Activated T-helper 1 cell treated with Interleukin-2 at 50 U/mL for 16 hours (primary cell): ENCODE results near the gene FLOT2.
"Not testable (repeated sequence)": the region's sequence is repeated elsewhere in the genome, so short reads cannot be mapped to it uniquely, and the experiment has no call there.

Experiments used
- DNase-seq: peaks from one replicate; pipeline ENCODE4 v3.0.0-alpha.2; 2020; ENCODE audit warnings: low read depth

Gene FLOT2

GRCh38 chr17:28896884-28897768 lies at the start of gene FLOT2:
Gene FLOT2 (minus strand): TSS chr17:28897733. CDS start chr17:28897574, 159 bp downstream.
- peak; percentile 53 for DNase-seq

DNA sequence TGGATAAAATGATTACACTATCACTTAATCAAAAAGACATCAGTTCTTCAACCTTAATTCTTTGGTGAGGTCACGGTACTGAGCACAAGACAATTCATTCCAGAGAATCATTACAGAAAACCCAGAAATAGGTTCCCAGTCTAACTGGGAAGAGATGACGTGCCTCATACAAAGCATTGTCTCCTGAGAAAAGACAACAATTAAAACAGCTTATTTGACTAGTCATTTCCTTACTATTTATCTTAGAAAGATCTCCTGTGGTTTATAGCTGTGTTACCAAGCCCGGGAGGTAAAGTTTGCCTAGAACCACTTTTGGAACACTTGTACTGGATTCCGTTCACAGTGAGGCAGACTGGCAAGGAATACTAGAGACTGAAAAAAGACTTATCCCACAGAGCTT lies 48.7 kb upstream of the FLOT2 start:
- no peak for DNase-seq

DNA sequence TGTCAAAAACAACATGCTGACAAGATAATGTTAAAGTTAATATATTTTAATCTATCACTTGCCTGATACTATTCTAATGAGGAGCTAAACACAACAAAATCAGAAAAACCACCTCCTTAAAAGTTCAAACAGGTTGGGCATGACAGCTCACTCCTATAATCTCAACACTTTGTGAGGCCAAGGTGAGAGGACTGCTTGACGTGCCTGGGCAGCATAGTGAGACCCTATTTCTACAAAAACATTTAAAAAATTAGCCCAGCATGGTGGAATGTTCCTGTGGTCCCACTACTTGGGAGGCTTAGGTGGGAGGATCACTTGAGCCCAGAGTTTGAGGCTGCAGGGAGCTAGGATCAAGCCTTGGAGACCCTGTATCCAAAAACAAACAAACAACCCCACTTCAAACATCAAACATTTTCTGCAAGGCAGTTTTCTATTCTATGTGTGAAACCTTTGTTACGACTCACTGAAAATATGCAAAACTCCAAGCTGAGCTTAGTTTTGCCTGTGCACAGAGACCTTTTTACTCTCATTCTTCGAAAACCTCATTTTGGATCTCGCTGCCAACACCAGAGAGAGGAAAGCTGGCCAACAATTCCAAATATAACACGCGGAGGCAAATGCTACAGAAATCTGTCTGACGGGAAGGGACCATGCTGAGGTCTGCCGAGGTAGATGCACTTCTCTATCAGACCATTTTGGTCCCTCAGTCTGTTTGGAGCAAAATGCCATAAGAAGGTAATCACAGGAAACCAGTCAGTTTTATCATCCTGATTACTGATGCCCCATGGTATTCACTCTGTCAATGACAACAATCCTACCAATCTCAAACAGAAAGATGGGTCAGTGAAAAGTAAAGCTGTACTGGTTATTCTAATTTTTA lies 47.6 kb upstream of the FLOT2 start:
- no peak for DNase-seq

- DNase-seq, result no peak
These were observed 46.8 kb upstream of the FLOT2 start for GRCh38 chr17:28944343-28944742.

- DNase-seq, result no peak
These were observed 45.4 kb upstream of the FLOT2 start for GRCh38 chr17:28942925-28943324.

- no peak for DNase-seq
These were observed 43.7 kb upstream of the FLOT2 start for GRCh38 chr17:28941251-28941650.

DNA sequence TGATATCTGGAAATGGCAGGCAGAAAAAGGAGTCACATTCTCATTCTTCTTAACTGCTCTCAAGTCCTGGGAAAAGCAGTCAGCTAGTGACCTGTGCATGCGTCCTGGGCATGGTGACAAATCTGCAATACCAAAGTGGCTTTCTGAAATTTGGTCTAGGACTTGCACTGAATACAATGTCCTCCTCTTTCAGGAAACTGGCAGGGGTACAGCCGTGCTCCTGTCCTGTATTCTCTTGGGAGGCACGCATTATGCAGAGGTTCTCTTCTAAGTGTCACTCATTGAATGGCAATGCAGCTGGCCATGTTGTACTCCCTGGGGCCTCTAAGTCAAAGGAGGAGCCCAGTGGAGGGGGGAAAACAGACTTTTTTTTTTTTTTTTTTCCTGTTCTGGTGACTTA lies 43.1 kb upstream of the FLOT2 start:
- DNase-seq, result no peak

GRCh38 chr17:28940142-28940541 lies 42.6 kb upstream of the FLOT2 start:
- DNase-seq, result no peak

GRCh38 chr17:28938552-28938951 lies 41.0 kb upstream of the FLOT2 start:
- no peak for DNase-seq

GRCh38 chr17:28937044-28937729 lies 39.7 kb upstream of the FLOT2 start:
- DNase-seq, result no peak

DNA sequence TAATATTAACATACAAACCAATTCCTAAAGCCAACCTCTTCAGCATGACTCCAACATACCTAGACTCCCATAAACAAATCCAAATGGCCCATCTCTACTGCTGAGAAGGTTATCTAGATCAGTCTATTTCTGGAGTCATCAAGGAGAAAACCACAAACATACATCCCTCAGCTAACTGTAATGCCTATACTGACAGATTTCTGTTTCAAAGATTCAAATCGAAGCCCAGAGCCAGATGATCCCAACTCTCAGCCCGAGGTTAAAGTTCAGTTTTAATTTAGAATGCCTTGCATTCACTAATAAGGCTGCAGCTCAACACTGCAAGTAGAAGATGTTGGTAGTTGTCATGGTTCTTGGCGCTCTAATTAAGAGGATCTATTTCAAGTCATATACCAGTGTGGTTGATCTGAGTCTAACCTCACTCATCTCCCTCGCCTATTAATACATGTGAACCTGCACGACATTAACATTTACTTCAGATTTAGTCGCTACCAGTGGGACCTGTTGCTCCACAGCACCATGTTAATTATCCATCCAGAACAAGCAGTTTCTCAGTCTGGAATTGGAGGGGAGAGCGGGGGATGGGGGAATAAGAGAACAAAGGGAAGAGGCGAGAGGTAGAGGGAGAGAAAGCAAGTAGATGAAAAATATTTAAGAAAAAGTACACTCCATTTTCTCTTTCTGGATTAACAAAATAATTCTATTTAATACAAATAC lies 38.4 kb upstream of the FLOT2 start:
- DNase-seq, result no peak

GRCh38 chr17:28934508-28934907 lies 37.0 kb upstream of the FLOT2 start:
- DNase-seq, result not testable (repeated sequence)

DNA sequence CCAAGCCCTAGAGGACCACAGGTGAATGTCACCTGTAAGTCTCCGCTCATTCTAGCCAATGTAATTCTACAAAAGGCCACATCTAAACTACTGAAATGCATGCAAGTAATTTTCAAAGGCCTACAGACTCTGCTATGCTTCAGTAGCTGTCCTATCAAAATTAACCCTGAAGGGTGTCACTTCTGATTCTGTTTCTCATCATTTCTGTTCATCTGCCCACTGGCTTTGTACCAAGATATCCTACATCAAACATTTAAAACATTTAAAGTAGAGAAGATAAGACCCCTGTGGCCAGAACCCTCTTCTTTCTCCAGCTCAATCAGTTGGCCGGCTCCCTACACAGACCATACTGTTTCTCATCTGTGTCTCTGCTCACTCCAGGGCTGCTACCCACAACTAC lies 32.3 kb upstream of the FLOT2 start:
- no peak for DNase-seq

GRCh38 chr17:28928061-28928460 lies 30.5 kb upstream of the FLOT2 start:
- DNase-seq, result no peak

- no peak for DNase-seq
These were observed 29.3 kb upstream of the FLOT2 start for GRCh38 chr17:28926786-28927185.

DNA sequence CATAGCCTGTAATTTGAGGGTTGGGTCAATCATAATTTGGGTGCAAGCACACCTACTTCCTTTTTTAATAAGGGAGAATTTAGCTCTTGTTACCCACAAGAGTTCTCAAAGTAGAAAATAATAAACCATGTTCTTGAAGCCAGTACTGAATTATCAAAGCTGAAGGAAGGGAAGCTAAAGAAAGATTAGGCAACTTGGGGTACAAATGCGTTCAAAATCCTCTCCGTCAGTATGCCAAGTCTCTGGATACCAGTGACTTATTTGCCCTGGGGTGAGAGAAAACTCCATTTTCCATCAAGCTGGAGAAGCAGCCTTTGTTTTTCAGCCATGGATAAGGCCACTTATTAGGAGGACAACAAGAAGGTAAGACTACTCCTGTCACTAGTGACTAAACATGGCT lies 28.8 kb upstream of the FLOT2 start:
- no peak for DNase-seq

GRCh38 chr17:28925912-28926365 lies 28.4 kb upstream of the FLOT2 start:
- DNase-seq, result peak; percentile 21

GRCh38 chr17:28920201-28920600 lies 22.7 kb upstream of the FLOT2 start:
- no peak for DNase-seq

DNA sequence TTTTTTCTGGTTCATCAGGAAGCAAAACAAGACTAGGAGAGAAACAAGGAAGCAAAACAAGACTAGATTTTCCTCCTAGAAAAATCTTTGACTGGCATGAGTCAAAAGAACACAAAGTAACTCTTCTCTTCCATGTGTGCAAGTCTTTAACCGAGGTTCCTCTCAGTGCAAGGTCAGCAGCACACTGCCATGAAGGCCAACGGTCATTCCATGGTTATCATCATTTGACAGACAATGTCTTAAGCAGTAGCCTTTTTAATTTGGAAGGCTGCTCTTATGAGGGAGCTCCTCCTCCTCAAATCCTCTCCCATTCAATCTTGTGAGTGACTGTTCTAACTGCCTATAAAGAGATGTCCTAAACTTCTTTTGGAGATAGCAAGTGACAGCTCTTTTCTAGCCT lies 20.8 kb upstream of the FLOT2 start:
- no peak for DNase-seq

DNA sequence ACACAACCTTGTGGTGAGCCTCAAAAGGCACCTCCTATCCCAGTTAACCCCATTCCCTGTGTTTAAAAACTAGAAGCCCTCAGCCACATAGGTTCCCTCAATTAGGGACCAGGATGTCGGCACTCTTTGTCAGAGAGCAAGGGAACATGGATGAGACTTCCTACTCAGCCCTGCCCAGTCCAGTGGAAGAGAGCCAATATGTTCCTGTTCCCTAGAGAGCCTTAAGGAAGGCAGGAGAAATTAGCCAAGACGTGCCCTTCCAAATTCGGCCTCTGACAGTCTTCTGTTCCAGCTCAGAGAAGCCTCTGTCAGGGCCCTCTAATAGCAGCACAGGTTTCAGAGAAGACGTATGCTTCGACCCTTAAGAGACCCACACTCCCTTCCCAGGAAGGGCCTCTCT lies 19.9 kb upstream of the FLOT2 start:
- no peak for DNase-seq

DNA sequence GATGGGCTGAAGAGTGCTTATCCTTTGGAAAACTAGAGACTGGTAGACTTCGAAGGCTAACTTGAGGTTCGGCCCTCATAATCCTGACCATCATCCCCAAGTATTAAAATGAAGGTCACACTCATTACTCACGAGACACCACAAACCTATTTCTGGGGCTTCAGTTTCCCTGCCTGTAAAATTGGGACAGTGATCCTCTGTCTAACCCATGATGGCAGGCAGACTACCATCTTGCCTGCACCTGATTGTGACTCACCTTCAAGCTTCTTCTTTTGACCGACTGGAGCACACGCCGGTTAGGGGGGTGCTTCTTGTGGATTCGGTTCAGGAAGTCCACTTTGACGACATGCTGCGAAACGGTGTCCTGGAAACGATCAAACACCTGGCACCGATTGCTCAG lies 19.5 kb upstream of the FLOT2 start:
- DNase-seq, result no peak
